K562 (cell line): ENCODE data around the gene GSTM5. TPM values are rescaled to one million over a fixed set of nuclear protein-coding genes. Genes with fewer than 3 reads are reported as not detected.

ENCODE experiments used
- ATAC-seq: fragments of 200-7000 bp; cut with Tn5 transposase; 3 replicates; pipeline ENCODE4 v1.9.1; 2020; ENCODE audit warnings: moderate library complexity
- BruUV-seq: library from RNA; stranded (reverse); fragments of 400-500 nt; replicated peaks from 2 replicates; lab custom pipeline; 2021; lab: Mats Ljungman, UMichigan
- CTCF ChIA-PET: fragments of 300-600 bp; formaldehyde crosslinking; extraction: SDS; loops from one replicate; lab custom pipeline; 2021; ENCODE audit warnings: low intra/inter-chr PET ratio; lab: Yijun Ruan, JAX
- POLR2A ChIA-PET: fragments of 300-600, 350-650 bp; sonication (Branson Sonifier 250); formaldehyde crosslinking; extraction: SDS; loops from one replicate; lab custom pipeline; 2021; ENCODE audit warnings: antibody characterized with exemption, inconsistent platforms; lab: Yijun Ruan, JAX
- DNase-seq, 4 experiments: peaks; one replicate each; pipeline versions ENCODE4 v3.0.0 to v3.0.0-alpha.2; 2011 to 2018; ENCODE audit warnings: low spot score in 3 of 4, mixed read lengths in 3 of 4; ENCODE audit errors: extremely low read depth in 1 of 4
- FAIRE-seq: peaks from 2 replicates; lab custom pipeline; 2011; peaks lifted over from hg19 to GRCh38; lab: Jason Lieb, UNC
- H2AFZ ChIP-seq: 2 replicates; pipeline ENCODE4 v1.6.0; 2011; ENCODE audit warnings: low read depth, low read length, control low read depth, inconsistent platforms
- H3K27ac ChIP-seq: fragments of 200-600 bp; 3 replicates; pipeline ENCODE4 v1.8.0; 2011; ENCODE audit warnings: low read depth, mild to moderate bottlenecking, control low read depth, inconsistent platforms, low read length, moderate library complexity, mixed read lengths; ENCODE audit errors: extremely low read depth
- H3K27me3 ChIP-seq, 2 experiments: fragments of 300-600 bp in 1 of 2; 2 replicates in 1 of 2; 3 replicates in 1 of 2; pipeline versions ENCODE4 v1.6.0 to v1.8.0; 2011; ENCODE audit warnings: inconsistent platforms in 2 of 2, low read length in 2 of 2, mild to moderate bottlenecking in 1 of 2, mixed read lengths in 1 of 2, moderate library complexity in 1 of 2; ENCODE audit not compliant: control insufficient read depth in 2 of 2, insufficient read depth in 2 of 2
- H3K36me3 ChIP-seq: fragments of 300-600 bp; 3 replicates; pipeline ENCODE4 v1.8.0; 2011; ENCODE audit warnings: mild to moderate bottlenecking, low read length, inconsistent platforms; ENCODE audit not compliant: control insufficient read depth, insufficient read depth
- H3K4me1 ChIP-seq, 2 experiments: fragments of 200-600 bp in 1 of 2; replicated peaks in 1 of 2; 2 replicates in 1 of 2; 3 replicates in 1 of 2; pipeline versions ENCODE4 v1.5.1 to v1.8.0; 2011; ENCODE audit warnings: inconsistent platforms in 2 of 2, low read length in 2 of 2, mild to moderate bottlenecking in 1 of 2, mixed read lengths in 1 of 2, moderate library complexity in 1 of 2; ENCODE audit not compliant: control insufficient read depth in 2 of 2, insufficient read depth in 2 of 2
- H3K4me2 ChIP-seq: 2 replicates; pipeline ENCODE4 v1.6.1; 2011; ENCODE audit warnings: low read length, control low read depth, inconsistent platforms, mixed read lengths; ENCODE audit not compliant: insufficient read depth
- H3K4me3 ChIP-seq: fragments of 200-600 bp; sonication (generic), shearing (Covaris generic); 2 replicates; pipeline ENCODE4 v1.5.1; 2016; ENCODE audit warnings: control low read depth, inconsistent platforms
- H3K79me2 ChIP-seq: fragments of 200-600 bp; 3 replicates; pipeline ENCODE4 v1.8.0; 2011; ENCODE audit warnings: low read length, inconsistent platforms; ENCODE audit not compliant: control insufficient read depth, insufficient read depth
- H3K9ac ChIP-seq, 2 experiments: 2 replicates each; pipeline versions ENCODE4 v1.6.0 to v1.6.1; 2011; ENCODE audit warnings: low read depth in 2 of 2, low read length in 2 of 2, control low read depth in 1 of 2, inconsistent platforms in 1 of 2, mild to moderate bottlenecking in 1 of 2, mixed read lengths in 1 of 2; ENCODE audit not compliant: insufficient read depth in 1 of 2
- H3K9me1 ChIP-seq: one replicate; pipeline ENCODE4 v1.6.0; 2011; ENCODE audit warnings: inconsistent platforms, mild to moderate bottlenecking, low read length, moderate library complexity; ENCODE audit not compliant: control insufficient read depth, insufficient read depth
- H3K9me3 ChIP-seq: replicated peaks from 2 replicates; pipeline ENCODE4 v1.5.1; 2011; ENCODE audit warnings: low read depth, low read length, inconsistent platforms; ENCODE audit not compliant: control insufficient read depth, insufficient read depth
- H4K20me1 ChIP-seq: replicated peaks from 2 replicates; pipeline ENCODE4 v1.6.1; 2011; ENCODE audit warnings: low read length, inconsistent platforms, mixed read lengths; ENCODE audit not compliant: control insufficient read depth, insufficient read depth
- ARHGAP35 ChIP-seq: fragments of 450-650 bp; IDR thresholded peaks from 2 replicates; pipeline ENCODE4 v1.6.1; 2018; ENCODE audit not compliant: partially characterized antibody
- ERF ChIP-seq: fragments of 450-650 bp; formaldehyde crosslinking; IDR thresholded peaks from 2 replicates; pipeline ENCODE4 v1.4.0; 2020; ENCODE audit warnings: mild to moderate bottlenecking, mixed read lengths
- KLF16 ChIP-seq: IDR thresholded peaks from 2 replicates; pipeline ENCODE4 v1.6.1; 2016; ENCODE audit warnings: antibody characterized with exemption
- SIN3A ChIP-seq, 2 experiments: fragments of 150-350 bp in 1 of 2; IDR thresholded peaks; 2 replicates each; pipeline ENCODE4 v1.6.1; 2011 to 2016; ENCODE audit warnings: borderline replicate concordance in 2 of 2, low read depth in 2 of 2, low read length in 2 of 2, mild to moderate bottlenecking in 2 of 2, moderate library complexity in 2 of 2; ENCODE audit not compliant: control insufficient read depth in 1 of 2
- ZNF134 ChIP-seq: fragments of 250-450 bp; sonication (Bioruptor Pico); conservative IDR thresholded peaks from 2 replicates; pipeline ENCODE4 v1.4.0; 2020
- ZNF561 ChIP-seq: fragments of 450-650 bp; formaldehyde crosslinking; conservative IDR thresholded peaks from 2 replicates; pipeline ENCODE4 v1.4.0; 2020; ENCODE audit warnings: mild to moderate bottlenecking, moderate library complexity
- ZNF584 ChIP-seq: fragments of 200-800 bp; sonication (Bioruptor generic); IDR thresholded peaks from 2 replicates; pipeline ENCODE4 v1.6.1; 2016; ENCODE audit warnings: low read depth, mild to moderate bottlenecking, missing genetic modification characterization, missing compliant biosample characterization
- WGBS: fragments of 100-300 bp; shearing (Covaris generic); methylation state at CpG from one replicate; pipeline ENCODE4 v1.1.6; 2016; ENCODE audit warnings: low coverage, mixed read lengths; ENCODE audit not compliant: insufficient coverage; ENCODE audit errors: missing lambda C conversion rate; 5-methylcytosine and 5-hydroxymethylcytosine counted together
- in situ Hi-C: fragments of 300-500 bp; cut with MboI; formaldehyde crosslinking; loops from 4 replicates; pipeline ENCODE4 v1.15.0; 2018; ENCODE audit warnings: inconsistent platforms, mixed read lengths
- intact Hi-C: fragments of 100-400 bp; cut with micrococcal nuclease; formaldehyde crosslinking; loops from 2 replicates; pipeline ENCODE4 v1.14.2; 2022
- polyA plus RNA-seq, 8 experiments: library from polyadenylated mRNA; depleted of rRNA in 4 of 8; stranded (reverse) in 5 of 8; unstranded in 3 of 8; fragments of >200 nt; fragmentation: Nextera tagmentation in 2 of 8; fragmentation: Illumina TruSeq in 1 of 8; extraction: Ambion mirVana in 2 of 8; extraction: Trizol in 1 of 8; gene quantifications; 2 replicates each; pipeline versions ENCODE4 v1.2.1 to v1.2.3, GENCODE V29; 2011 to 2014; ENCODE audit warnings: inconsistent platforms in 1 of 8, missing spikeins in 1 of 8
- total RNA-seq, 7 experiments: library from RNA; depleted of rRNA in 6 of 7; stranded (reverse); fragments of >200 nt in 6 of 7; fragmentation: Illumina TruSeq in 2 of 7; extraction: Trizol in 2 of 7; gene quantifications; 2 replicates each; pipeline versions ENCODE4 v1.2.1 to v1.2.3, GENCODE V29; 2011 to 2021; ENCODE audit warnings: low replicate concordance in 1 of 7
- TF ChIP-seq, protein P1 (sequence below), 2 experiments: fragments of 450-650 bp; conservative IDR thresholded peaks; 2 replicates each; pipeline ENCODE4 v1.6.1; 2017; ENCODE audit warnings: mild to moderate bottlenecking in 2 of 2, moderate library complexity in 2 of 2

Gene GSTM5
- total and polyA plus RNA-seq, 9 of the 15 experiments (the other 6 are each of a cell fraction or from before 2014, with no cell fraction given), result not detected

- Histone ChIP-seq H3K4me1 (peaks cover 26 to 27% of the 10 kb centered on the region in 2 experiments), H2AFZ (no peak overlapping the region), H3K9ac (no peak overlapping the region; a peak in 1 of 4 replicates), H3K27me3 (peaks cover 5 to 19% of the 10 kb centered on the region in 2 experiments), H3K4me3 (no peak overlapping the region), H3K4me2 (no peak overlapping the region), H4K20me1 (no peaks in the 10 kb centered on the region), H3K9me3 (no peaks in the 10 kb centered on the region), H3K36me3 (no peaks in the 10 kb centered on the region), H3K79me2 (no peaks in the 10 kb centered on the region), H3K27ac (no peak overlapping the region), H3K9me1 (no peaks in the 10 kb centered on the region)
- no TSS peak for BruUV-seq
- intact Hi-C loops (no loop called here), in situ Hi-C loops (loop anchor here (5.0 kb wide), 1 partner anchor 218 kb away; the partner anchor contains the start of gene GNAI3)
- ATAC-seq (no peak), DNase-seq (no peak), FAIRE-seq (no peak)
- ChIA-PET POLR2A (interaction anchor here (0.6 to 1.4 kb wide), 6 partner anchors 9 to 277 kb away, joined by 3 to 5 read pairs (median 3); partner anchors contain the start of genes AHCYL1 and GNAI3), CTCF (no interaction called here)
- 51% methylated on average over 13 of the region's 13 CpGs for WGBS
- TF ChIP-seq, protein P1, sequence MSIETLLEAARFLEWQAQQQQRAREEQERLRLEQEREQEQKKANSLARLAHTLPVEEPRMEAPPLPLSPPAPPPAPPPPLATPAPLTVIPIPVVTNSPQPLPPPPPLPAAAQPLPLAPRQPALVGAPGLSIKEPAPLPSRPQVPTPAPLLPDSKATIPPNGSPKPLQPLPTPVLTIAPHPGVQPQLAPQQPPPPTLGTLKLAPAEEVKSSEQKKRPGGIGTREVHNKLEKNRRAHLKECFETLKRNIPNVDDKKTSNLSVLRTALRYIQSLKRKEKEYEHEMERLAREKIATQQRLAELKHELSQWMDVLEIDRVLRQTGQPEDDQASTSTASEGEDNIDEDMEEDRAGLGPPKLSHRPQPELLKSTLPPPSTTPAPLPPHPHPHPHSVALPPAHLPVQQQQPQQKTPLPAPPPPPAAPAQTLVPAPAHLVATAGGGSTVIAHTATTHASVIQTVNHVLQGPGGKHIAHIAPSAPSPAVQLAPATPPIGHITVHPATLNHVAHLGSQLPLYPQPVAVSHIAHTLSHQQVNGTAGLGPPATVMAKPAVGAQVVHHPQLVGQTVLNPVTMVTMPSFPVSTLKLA (conservative IDR thresholded peaks at IDR 0.05), result no peak
- no peak for TF ChIP-seq ZNF584 (CRISPR knock-in tag)
- no peak for TF ChIP-seq KLF16
- no peak for TF ChIP-seq ZNF134 (CRISPR knock-in tag)
- TF ChIP-seq SIN3A (IDR thresholded peaks at IDR 0.05; ENCODE audit: borderline replicate concordance in 2 of 2, control insufficient read depth in 1 of 2, low read depth in 2 of 2, low read length in 2 of 2), result no peak
- no peak for TF ChIP-seq ARHGAP35
- TF ChIP-seq ERF (CRISPR knock-in tag), result 0 out of 2 replicates have a peak, but pooled peaks have one; percentile 11
- no peak for TF ChIP-seq ZNF561 (CRISPR knock-in tag)
Measured at GRCh38 chr1:109764561-109765482, 52.8 kb downstream of the GSTM5 start.
